Gastroesophageal sphincter (tissue), 4 donors: ENCODE measurements around the gene CFAP53. TPM values are rescaled to one million over a fixed set of nuclear protein-coding genes. Genes with fewer than 3 reads are reported as not detected.
A peak's percentile ranks its signal among the peaks of the same experiment; 100 is the strongest.
"Not testable (repeated sequence)": the region's sequence is repeated elsewhere in the genome, so short reads cannot be mapped to it uniquely, and the experiment has no call there.

Experiments
- ATAC-seq: fragments of 150-250 bp; one replicate; pipeline ENCODE4 v1.9.1; 2016; ENCODE audit warnings: mild to moderate bottlenecking, moderate library complexity
- H3K27ac ChIP-seq, 4 donors: fragments of 200-600 bp; sonication (generic) in 3 of 4; 1 replicate in 3 of 4; 2 replicates in 1 of 4; pipeline ENCODE4 v1.5.1; 2016 to 2019
- H3K27me3 ChIP-seq: fragments of 200-600 bp; sonication (generic); one replicate; pipeline ENCODE4 v1.5.1; 2019
- H3K36me3 ChIP-seq, 2 donors: fragments of 200-600 bp; sonication (generic); one replicate each; pipeline ENCODE4 v1.5.1; 2019; ENCODE audit warnings: control low read depth in 1 of 2
- H3K4me1 ChIP-seq, 3 donors: fragments of 200-600 bp; sonication (generic); 1 replicate in 2 of 3; 2 replicates in 1 of 3; pipeline ENCODE4 v1.5.1; 2016 to 2019; ENCODE audit warnings: control low read depth in 2 of 3
- H3K4me3 ChIP-seq, 2 donors: fragments of 200-600 bp; sonication (generic); one replicate each; pipeline ENCODE4 v1.5.1; 2019; ENCODE audit warnings: mild to moderate bottlenecking in 1 of 2, moderate library complexity in 1 of 2
- H3K9me3 ChIP-seq, 3 donors: fragments of 200-600 bp; sonication (generic); one replicate each; pipeline ENCODE4 v1.5.1; 2017 to 2019; ENCODE audit warnings: control low read depth in 2 of 3
- EP300 ChIP-seq: sonication (generic); formaldehyde crosslinking; IDR thresholded peaks from one replicate; pipeline ENCODE4 v1.6.1; 2017; ENCODE audit warnings: antibody characterized with exemption, mild to moderate bottlenecking
- POLR2A ChIP-seq, 2 donors: fragments of 450-650 bp; IDR thresholded peaks; one replicate each; pipeline ENCODE4 v1.6.1; 2017; ENCODE audit warnings: antibody characterized with exemption in 2 of 2, mild to moderate bottlenecking in 2 of 2, moderate library complexity in 1 of 2
- POLR2AphosphoS5 ChIP-seq: sonication (generic); formaldehyde crosslinking; IDR thresholded peaks from one replicate; pipeline ENCODE4 v1.6.1; 2017; ENCODE audit warnings: antibody characterized with exemption
- WGBS, 2 donors: methylation state at CpG; one replicate each; pipeline ENCODE4 v1.1.5; 2018; ENCODE audit warnings: low coverage in 1 of 2; 5-methylcytosine and 5-hydroxymethylcytosine counted together
- total RNA-seq, 4 donors: library from RNA; depleted of rRNA; stranded (reverse); fragments of >200 nt; gene quantifications; one replicate each; pipeline ENCODE4 v1.1.0, GENCODE V29; 2016
- TF ChIP-seq, protein P1 (sequence below), 4 experiments: fragments of 200-600 bp in 2 of 4; fragments of 450-650 bp in 2 of 4; sonication (generic) in 1 of 4; IDR thresholded peaks; one replicate each; pipeline ENCODE4 v1.5.1; 2017 to 2019; ENCODE audit warnings: antibody characterized with exemption in 4 of 4, mild to moderate bottlenecking in 2 of 4, moderate library complexity in 2 of 4

Gene CFAP53
- total RNA-seq, 4 donors from 2014 or later: 0.45 TPM; not detected in 3

DNA sequence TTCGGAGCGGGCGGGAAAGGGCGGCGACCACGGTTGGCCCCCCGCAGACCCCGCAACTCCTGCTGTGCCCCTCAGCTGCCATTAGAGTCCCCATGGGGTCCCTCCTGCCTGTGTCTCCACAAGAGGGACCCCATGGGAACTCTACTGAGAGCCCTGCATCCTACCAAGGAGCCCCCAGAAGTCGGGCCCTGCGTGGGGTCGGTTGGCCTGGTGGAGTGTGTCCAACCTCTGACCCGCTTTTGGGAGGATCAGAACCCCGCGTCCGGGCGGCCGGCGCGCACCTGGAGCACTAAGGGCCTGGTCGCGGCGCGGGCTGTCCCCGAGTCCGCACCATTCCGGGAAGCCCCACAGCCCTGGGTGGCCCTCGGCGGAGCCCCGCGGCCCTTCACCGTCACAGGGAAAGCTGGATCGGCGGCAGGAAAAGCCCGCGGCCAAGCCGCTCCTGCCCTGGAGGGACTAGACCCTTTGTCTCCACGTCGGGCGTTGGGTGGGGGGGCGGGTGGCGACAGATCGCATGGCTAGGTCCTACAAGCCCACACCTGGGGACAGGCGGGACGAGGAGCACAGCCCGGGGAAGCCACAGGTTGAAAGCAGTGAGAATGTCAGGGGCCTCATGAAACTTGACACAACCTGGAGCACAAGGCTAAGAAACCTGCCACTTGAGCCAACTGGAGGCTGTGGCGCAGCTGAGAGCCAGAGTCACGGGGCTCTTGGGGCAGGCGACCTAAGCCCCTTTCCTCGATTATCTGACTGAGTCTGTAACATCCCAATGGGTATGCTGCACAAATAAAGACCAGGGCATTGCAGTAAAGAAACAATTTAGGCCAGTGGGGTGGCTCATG is 32.4 kb upstream of the CFAP53 start:
- TF ChIP-seq EP300: no peak
- no peak for TF ChIP-seq POLR2A (IDR thresholded peaks at IDR 0.05)
- TF ChIP-seq, protein P1, sequence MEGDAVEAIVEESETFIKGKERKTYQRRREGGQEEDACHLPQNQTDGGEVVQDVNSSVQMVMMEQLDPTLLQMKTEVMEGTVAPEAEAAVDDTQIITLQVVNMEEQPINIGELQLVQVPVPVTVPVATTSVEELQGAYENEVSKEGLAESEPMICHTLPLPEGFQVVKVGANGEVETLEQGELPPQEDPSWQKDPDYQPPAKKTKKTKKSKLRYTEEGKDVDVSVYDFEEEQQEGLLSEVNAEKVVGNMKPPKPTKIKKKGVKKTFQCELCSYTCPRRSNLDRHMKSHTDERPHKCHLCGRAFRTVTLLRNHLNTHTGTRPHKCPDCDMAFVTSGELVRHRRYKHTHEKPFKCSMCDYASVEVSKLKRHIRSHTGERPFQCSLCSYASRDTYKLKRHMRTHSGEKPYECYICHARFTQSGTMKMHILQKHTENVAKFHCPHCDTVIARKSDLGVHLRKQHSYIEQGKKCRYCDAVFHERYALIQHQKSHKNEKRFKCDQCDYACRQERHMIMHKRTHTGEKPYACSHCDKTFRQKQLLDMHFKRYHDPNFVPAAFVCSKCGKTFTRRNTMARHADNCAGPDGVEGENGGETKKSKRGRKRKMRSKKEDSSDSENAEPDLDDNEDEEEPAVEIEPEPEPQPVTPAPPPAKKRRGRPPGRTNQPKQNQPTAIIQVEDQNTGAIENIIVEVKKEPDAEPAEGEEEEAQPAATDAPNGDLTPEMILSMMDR (IDR thresholded peaks at IDR 0.05): no peak
- no peak for TF ChIP-seq POLR2AphosphoS5
- H3K27me3 ChIP-seq: peaks cover 57% of the 10 kb centered on the region
- WGBS, 2 donors: 92% methylated on average over 2 of the region's 49 CpGs; no CpG with 5 or more reads in 1 of the 2 donors

DNA sequence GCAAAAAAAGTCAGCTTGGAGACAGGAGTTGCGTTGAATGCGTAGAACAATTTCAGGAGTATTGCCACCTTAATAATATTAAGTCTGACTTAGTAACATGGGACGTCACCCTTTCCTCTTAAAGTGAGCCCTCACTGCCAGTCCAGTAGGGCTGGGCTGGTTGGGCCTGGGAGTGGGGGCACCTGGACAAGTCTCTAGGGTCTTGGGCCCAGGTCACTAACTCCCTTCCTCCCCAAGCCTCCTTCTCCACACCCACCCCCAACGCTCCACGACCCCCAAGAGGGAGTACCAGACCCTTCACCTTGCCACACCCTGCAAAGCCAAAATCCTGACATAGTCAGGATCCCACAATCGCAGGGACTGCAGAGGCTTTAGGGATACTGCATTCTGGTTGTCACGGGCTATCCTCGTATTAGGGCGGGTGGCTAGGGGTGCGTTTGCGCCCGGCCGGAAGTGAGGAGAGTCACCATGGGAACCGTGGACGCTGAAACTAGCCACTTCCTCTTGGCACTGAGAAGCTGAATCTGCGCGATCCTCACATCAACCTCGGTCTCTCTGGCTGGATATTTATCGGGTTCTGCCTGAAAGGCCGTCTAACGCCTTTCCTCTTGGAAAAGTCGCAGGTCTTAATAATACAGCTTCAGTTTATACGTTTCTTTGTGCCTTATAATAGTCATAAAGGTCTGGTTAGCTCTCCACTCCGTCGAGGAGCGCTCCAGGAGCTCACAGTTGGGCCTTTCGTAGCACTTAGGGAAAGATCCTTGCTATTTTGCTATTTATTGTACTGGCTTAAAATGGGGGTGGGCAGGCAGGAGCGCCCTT is 31.5 kb upstream of the CFAP53 start:
- H3K27me3 ChIP-seq: peaks cover 49% of the 10 kb centered on the region
- no peak for TF ChIP-seq POLR2A (IDR thresholded peaks at IDR 0.05)
- TF ChIP-seq, protein P1 (IDR thresholded peaks at IDR 0.05): no peak
- TF ChIP-seq POLR2AphosphoS5: no peak
- no peak for TF ChIP-seq EP300
- peaks cover 0 to 15% (median 6%) of the 10 kb centered on the region in 3 donors for H3K4me1 ChIP-seq
- 27 to 100% methylated on average over 1 to 9 of the region's 28 CpGs for WGBS, 2 donors
- ATAC-seq: peak; percentile 85
- H3K27ac ChIP-seq: no peak overlapping the region
- H3K9me3 ChIP-seq: peaks cover 0 to 5% (median 0%) of the 10 kb centered on the region in 3 donors
- H3K4me3 ChIP-seq: peak overlapping the region; percentile 2 to 49
- H3K36me3 ChIP-seq: no peaks in the 10 kb centered on the region

More for the DNA sequence above, 32.4 kb upstream of the CFAP53 start:
- Histone ChIP-seq H3K4me3 (peak overlapping the region in 1 of 2 donors; percentile 49), H3K27ac (no peak overlapping the region), H3K4me1 (peaks cover 0 to 15% (median 6%) of the 10 kb centered on the region in 3 donors), H3K36me3 (no peaks in the 10 kb centered on the region), H3K9me3 (peaks cover 0 to 5% (median 0%) of the 10 kb centered on the region in 3 donors)
- ATAC-seq: no peak

DNA sequence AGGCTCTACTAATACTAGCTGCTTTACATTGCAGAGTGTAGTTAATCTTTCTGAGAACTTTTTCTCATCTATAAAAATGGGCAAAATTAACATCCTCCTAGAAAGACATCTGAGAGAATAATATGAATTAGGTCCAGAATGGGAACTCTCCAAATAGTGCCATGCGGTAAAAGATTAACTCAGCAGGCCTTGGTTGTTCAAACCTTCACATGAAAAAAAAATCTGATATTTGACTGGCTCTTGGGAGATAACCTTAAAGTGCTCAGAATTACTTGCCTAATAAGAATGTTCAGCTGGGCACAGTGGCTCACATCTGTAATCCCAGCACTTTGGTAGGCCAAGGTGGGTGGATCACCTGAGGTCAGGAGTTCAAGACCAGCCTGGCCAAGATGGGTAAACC is 26.7 kb upstream of the CFAP53 start:
- H3K9me3 ChIP-seq: no peaks in the 10 kb centered on the region
- H3K4me3 ChIP-seq: no peak overlapping the region
- no peak for TF ChIP-seq EP300
- TF ChIP-seq, protein P1 (IDR thresholded peaks at IDR 0.05): no peak
- no peak for TF ChIP-seq POLR2AphosphoS5
- no peak for TF ChIP-seq POLR2A (IDR thresholded peaks at IDR 0.05)
- peaks cover under 1% of the 10 kb centered on the region for H3K27me3 ChIP-seq
- no peak for ATAC-seq
- no peak overlapping the region for H3K27ac ChIP-seq
- WGBS, 2 donors: 80 to 100% methylated on average over 1 of the region's 1 CpG
- no peaks in the 10 kb centered on the region for H3K36me3 ChIP-seq
- H3K4me1 ChIP-seq: peaks cover 0 to 14% (median 0%) of the 10 kb centered on the region in 3 donors

DNA sequence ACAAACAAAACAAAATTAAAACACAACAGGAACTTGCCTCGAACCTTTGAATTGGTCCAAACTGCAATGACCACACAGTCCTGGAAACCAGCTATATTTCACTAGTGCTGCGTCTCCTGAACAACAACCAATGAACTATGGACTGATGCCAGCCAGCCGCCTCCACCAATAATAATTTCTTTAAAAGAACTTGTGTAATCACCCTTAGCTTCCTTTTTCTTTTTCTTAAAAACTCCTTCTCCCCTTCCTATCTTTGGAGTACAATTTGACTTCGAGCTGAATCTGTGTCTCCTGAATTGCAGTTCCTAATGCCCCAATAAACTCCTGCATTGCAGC is 22.8 kb upstream of the CFAP53 start:
- H3K27me3 ChIP-seq: no peaks in the 10 kb centered on the region
- WGBS, 2 donors: 82 to 100% methylated on average over 1 to 4 of the region's 4 CpGs
- no peak overlapping the region for H3K4me3 ChIP-seq
- no peak for TF ChIP-seq POLR2A (IDR thresholded peaks at IDR 0.05)
- H3K9me3 ChIP-seq: no peaks in the 10 kb centered on the region
- H3K27ac ChIP-seq: no peak overlapping the region
- peaks cover 0 to 20% (median 0%) of the 10 kb centered on the region in 3 donors for H3K4me1 ChIP-seq
- peaks cover 0 to 20% of the 10 kb centered on the region in 2 donors for H3K36me3 ChIP-seq
- ATAC-seq: no peak

DNA sequence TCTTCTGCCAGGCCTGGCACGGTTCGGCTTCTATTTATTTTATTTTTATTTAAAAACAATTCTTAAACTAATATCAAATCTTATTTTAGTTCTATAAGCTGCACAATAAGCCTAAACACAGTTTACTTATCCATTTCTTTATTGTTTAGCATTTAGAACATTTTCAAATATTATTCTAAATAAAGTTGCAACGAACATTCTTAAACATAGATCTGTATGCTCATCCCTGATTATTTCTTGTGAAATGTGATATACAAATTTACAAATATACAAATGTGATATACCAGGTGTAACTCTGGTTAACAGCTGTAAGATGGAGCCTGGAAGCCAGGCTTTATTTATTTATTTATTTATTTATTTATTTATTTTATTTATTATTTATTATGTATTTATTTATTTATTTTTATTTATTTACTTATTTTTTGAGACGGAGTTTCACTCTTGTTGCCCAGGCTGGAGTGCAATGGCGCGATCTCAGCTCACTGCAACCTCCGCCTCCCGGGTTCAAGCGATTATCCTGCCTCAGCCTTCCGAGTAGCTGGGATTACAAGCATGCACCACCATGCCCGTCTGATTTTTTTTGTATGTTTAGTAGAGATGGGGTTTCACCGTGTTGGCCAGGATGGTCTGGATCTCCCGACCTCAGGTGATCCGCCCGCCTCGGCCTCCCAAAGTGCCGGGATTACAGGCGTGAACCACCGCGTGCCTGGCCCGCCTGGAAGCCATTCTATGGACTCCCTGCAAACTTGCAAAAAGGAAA is 22.2 kb upstream of the CFAP53 start:
- WGBS, 2 donors: 12 to 65% methylated on average over 2 to 13 of the region's 21 CpGs
- not testable (repeated sequence) for H3K27me3 ChIP-seq, ATAC-seq, H3K9me3 ChIP-seq
- Histone ChIP-seq H3K4me1 (peaks cover 0 to 20% (median 0%) of the 10 kb centered on the region in 3 donors), H3K4me3 (peak overlapping the region; percentile 52 to 77), H3K36me3 (peaks cover 0 to 26% of the 10 kb centered on the region in 2 donors), H3K27ac (peak overlapping the region; percentile 61 to 96 (median 90))
